GM12801 (cell line): ENCODE results near the gene ZFP36.

ENCODE experiments used
- CTCF ChIP-seq: IDR thresholded peaks from one replicate; pipeline ENCODE4 v1.5.1; 2011; ENCODE audit warnings: control low read depth; ENCODE audit not compliant: insufficient read length; ENCODE audit errors: extremely low read depth

ZFP36 gene

GRCh38 chr19:39430675-39431593, 24.3 kb downstream of the ZFP36 start:
- TF ChIP-seq CTCF, result no peak

- TF ChIP-seq CTCF, result no peak
Measured at GRCh38 chr19:39432677-39433025, 26.0 kb downstream of the ZFP36 start.

GRCh38 chr19:39433480-39434079, 26.9 kb downstream of the ZFP36 start:
- no peak for TF ChIP-seq CTCF

- no peak for TF ChIP-seq CTCF
Measured at GRCh38 chr19:39434123-39435076, 27.8 kb downstream of the ZFP36 start.

- no peak for TF ChIP-seq CTCF
Measured at GRCh38 chr19:39435499-39436349, 29.1 kb downstream of the ZFP36 start, which contains the start of gene RPS16. Gene RPS16 (minus strand): TSS chr19:39435949. CDS start chr19:39435895, 54 bp downstream.

- no peak for TF ChIP-seq CTCF
Measured at GRCh38 chr19:39436350-39436716, 29.7 kb downstream of the ZFP36 start.
